Measurements from ENCODE around the gene FAM163A.
"Not testable (repeated sequence)": the region's sequence is repeated elsewhere in the genome, so short reads cannot be mapped to it uniquely, and the experiment has no call there.

Gene FAM163A

DNA sequence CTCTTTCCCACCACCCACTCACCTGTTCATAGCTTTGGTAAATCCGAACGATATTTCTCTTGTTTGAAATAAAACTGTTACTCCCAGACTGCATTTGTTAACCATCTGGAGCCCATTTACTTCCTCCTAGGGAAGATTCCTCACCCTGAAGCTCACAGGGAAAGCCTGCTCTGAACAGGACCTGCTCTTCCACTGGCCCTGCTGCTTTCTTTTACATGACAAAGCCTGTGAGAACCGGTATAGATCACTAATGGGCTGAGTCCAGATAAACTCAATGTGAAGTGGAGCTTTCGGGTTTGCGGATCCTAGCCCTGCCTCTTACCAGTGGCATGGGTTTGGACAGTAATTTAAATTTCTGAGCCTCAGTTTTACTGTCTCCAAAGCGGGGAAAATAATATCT, 45.2 kb downstream of the FAM163A start:
- DNase-seq (ENCODE audit: low spot score in 2 of 2) (no peak), ATAC-seq (ENCODE audit: low read depth) (no peak)
- no peaks in the 10 kb centered on the region for H3K9me3 Mint-ChIP-seq
- no peaks in the 10 kb centered on the region for H3K36me3 Mint-ChIP-seq
- H3K27me3 Mint-ChIP-seq: peaks cover 4% of the 10 kb centered on the region
- H3K4me3 Mint-ChIP-seq: no peak overlapping the region
- H3K4me1 Mint-ChIP-seq: no peaks in the 10 kb centered on the region
- no peak overlapping the region for H3K27ac Mint-ChIP-seq

DNA sequence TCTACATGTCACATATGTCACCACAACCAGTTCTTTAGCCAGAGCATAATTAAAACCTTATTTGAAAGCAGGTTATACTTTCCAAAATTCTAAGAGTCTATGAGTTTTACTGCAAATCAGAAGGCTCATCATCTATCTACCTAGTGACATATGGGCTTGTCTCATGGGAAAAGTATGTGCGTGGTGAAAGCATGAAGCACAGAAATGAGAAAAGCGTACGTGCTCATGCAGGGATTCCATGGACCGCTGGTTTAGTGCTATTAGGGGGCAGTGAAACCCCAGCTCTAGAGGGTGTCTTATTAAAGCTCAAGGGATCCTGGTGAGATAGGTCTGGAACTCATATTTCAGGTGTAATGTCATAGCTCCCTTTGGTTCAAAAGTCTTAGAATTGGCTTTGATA, 50.2 kb downstream of the FAM163A start:
- Mint-ChIP-seq H3K9me3 (no peaks in the 10 kb centered on the region), H3K4me1 (no peaks in the 10 kb centered on the region), H3K27ac (no peak overlapping the region), H3K36me3 (no peaks in the 10 kb centered on the region), H3K27me3 (peaks cover 4% of the 10 kb centered on the region), H3K4me3 (no peak overlapping the region)
- DNase-seq (ENCODE audit: low spot score in 2 of 2) (no peak), ATAC-seq (ENCODE audit: low read depth) (no peak)

DNA sequence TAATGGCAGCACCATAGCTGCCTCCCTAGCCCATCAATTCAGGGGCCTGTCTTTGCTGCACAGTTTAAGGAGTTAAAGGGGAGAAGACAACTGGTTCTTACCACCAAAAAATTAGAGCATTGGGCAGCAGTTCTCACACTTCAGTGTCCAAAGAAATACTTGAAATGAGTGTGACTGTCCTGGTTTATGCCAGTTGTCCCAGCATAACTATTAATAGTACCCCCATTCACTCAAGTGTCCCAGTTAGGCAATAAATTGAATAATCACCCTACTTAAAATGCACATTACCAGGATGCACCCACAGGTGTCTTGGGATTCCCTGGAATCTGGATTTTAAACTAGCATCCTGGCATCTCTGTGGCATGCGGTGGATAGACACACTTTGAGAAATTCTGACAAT, 51.1 kb downstream of the FAM163A start:
- ATAC-seq (ENCODE audit: low read depth) (no peak), DNase-seq (ENCODE audit: low spot score in 2 of 2) (no peak)
- no peak overlapping the region for H3K4me3 Mint-ChIP-seq
- H3K9me3 Mint-ChIP-seq: no peaks in the 10 kb centered on the region
- peaks cover 7% of the 10 kb centered on the region for H3K27me3 Mint-ChIP-seq
- H3K36me3 Mint-ChIP-seq: no peaks in the 10 kb centered on the region
- H3K27ac Mint-ChIP-seq: no peak overlapping the region
- no peaks in the 10 kb centered on the region for H3K4me1 Mint-ChIP-seq

DNA sequence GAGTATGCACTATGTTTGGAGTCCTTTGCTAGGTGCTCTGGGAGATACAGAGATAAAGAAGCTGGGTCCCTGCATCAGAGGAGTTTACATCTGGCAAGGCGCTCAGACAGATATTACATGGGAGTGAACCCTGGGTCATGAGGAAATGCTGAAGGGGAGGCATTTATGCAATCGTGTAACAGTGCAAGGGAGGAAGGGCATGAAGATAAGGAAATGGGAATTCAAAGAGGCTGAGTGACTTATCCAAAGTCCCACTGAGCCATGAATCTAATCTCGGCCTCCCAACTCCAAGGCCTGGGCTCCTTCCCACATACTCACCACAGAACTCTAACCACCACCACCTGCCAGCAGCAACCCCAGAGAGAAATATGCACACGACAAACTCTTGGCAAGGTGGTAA, 51.6 kb downstream of the FAM163A start:
- Mint-ChIP-seq H3K4me1 (no peaks in the 10 kb centered on the region), H3K4me3 (no peak overlapping the region), H3K27ac (no peak overlapping the region), H3K27me3 (peaks cover 11% of the 10 kb centered on the region), H3K36me3 (no peaks in the 10 kb centered on the region), H3K9me3 (no peaks in the 10 kb centered on the region)
- DNase-seq (ENCODE audit: low spot score in 2 of 2) (no peak), ATAC-seq (ENCODE audit: low read depth) (no peak)

DNA sequence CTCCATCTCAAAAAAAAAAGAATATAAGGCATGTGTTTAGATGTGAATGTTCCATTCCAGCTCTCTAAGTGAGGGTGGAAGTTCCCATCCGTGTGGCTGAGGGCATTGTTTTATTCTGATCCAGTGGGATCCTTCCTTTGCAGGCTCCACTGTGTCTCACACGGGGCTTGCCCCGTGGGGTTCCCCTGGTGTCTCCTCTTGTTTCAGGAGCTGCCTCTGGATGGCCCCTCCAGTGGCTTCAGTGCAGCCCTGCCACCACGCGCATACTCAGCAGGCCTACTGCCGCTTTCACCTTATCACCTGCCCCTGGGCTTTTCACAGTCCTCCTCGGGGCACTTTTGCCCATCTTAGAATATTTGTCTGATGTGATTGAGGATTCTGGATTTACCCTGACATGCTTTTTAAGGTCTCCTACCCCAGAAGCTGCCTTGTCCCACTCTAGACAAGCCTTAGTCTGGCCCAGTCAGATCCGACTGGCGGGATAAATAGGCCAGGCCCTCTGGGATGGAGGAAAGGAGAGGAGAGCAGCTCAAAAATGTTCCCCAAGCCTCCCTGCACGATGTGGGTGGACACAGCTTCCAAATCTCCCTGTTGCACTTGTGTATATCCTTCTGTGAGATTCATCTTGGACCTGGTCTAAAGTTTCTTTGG, 55.2 kb downstream of the FAM163A start:
- no peak overlapping the region for H3K27ac Mint-ChIP-seq
- peaks cover 18% of the 10 kb centered on the region for H3K27me3 Mint-ChIP-seq
- H3K36me3 Mint-ChIP-seq: no peaks in the 10 kb centered on the region
- ATAC-seq (ENCODE audit: low read depth): no peak
- H3K4me3 Mint-ChIP-seq: no peak overlapping the region
- H3K9me3 Mint-ChIP-seq: no peaks in the 10 kb centered on the region
- no peaks in the 10 kb centered on the region for H3K4me1 Mint-ChIP-seq
- DNase-seq (ENCODE audit: low spot score in 2 of 2): no peak

DNA sequence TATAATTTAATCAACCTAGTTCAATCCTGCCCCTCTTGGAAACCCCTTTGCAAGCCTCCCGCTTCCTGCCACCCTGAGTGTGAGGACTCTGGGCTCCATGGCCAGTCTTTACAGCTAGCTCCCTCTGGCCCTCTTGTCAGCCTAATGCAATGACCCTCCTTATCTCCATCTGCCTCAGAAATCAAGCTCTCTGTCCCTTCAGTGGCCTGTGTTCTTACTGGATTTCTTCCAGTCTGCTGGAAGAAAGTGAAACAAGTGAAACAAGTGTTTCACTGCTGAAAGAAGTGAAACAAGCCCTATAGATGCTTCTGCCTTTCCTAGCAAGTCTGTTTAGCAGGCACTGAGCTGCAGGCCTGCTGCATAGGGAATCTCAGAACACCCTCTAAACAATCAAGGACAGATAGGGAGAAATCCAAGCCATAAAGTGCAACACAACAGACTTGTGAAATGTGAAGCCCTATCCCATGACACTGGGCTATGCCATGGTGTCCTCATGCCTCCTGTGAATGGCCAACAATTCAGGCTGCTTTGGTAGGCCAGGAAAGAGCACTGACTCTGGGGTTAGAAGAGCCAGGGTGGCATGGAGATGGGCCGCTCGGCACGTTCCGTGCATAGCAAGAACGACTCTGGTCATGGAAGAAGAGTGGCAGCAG, 55.9 kb downstream of the FAM163A start:
- Mint-ChIP-seq H3K4me1 (no peaks in the 10 kb centered on the region), H3K27me3 (peaks cover 18% of the 10 kb centered on the region), H3K36me3 (no peaks in the 10 kb centered on the region), H3K9me3 (no peaks in the 10 kb centered on the region), H3K4me3 (no peak overlapping the region), H3K27ac (no peak overlapping the region)
- no peak for ATAC-seq (ENCODE audit: low read depth)
- DNase-seq (ENCODE audit: low spot score in 2 of 2): no peak

DNA sequence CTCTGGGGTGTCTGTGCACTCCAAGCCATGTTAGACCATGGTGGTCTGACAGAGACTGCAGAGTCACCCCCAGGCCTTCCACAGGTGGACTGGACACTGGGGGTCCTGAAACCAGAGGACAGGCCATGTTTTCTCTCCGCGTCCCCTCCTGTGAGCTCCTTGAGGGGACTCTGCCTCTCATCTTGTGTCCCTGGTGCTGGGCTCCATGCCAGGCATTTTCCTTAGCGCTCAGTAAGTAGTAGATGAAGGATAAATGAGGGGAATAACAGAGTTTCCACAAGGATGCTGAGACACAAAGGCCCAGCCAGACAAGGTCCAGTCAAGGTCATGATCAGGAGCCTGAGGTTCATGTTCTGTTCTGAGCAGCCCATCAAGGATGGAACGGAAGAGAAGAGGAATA, 57.4 kb downstream of the FAM163A start:
- no peak for DNase-seq (ENCODE audit: low spot score in 2 of 2)
- Mint-ChIP-seq H3K4me3 (no peak overlapping the region), H3K9me3 (no peaks in the 10 kb centered on the region), H3K27me3 (peaks cover 21% of the 10 kb centered on the region), H3K4me1 (no peaks in the 10 kb centered on the region), H3K27ac (no peak overlapping the region), H3K36me3 (no peaks in the 10 kb centered on the region)
- ATAC-seq (ENCODE audit: low read depth): no peak

DNA sequence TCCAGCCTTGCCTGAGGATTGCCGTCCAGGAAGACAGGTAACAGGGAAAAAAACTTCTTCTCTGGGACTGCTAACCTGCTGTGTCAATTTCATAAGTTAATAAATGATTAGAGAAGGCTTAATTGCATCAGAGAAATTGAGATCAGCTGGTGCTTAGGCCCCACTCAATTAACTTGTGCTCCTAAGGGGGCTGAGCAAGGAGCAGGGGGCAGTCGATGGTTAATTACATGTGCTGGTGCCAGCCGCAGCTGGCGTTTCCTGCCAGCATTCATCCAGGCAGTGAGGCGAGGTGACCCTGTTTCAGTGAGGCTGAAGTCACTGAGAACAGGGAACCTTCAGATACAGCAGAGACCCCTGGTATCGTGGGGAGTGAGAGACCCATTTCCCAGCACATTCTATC, 60.0 kb downstream of the FAM163A start:
- ATAC-seq (ENCODE audit: low read depth): no peak
- Mint-ChIP-seq H3K36me3 (no peaks in the 10 kb centered on the region), H3K4me3 (no peak overlapping the region), H3K4me1 (no peaks in the 10 kb centered on the region), H3K9me3 (no peaks in the 10 kb centered on the region), H3K27ac (no peak overlapping the region), H3K27me3 (peaks cover 19% of the 10 kb centered on the region)
- no peak for DNase-seq (ENCODE audit: low spot score in 2 of 2)

DNA sequence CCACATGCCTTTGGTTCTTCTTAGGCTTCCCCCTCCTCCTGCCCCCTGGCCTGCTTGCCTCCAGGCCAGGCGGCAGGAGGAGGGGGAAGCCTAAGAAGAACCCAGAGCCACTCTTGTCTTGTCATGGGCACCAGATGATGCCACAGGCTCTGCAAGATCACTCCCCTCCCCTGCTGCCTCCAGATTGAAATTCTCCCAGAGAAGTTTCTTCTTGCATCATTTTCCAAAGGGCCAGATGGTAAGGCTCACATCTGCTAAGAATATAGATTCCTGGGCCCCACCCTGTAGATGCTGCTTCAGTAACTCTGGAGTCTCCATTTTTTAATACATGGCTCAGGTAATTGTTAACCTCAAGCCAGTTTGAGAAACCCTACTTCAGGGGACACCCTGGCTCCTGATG, 60.8 kb downstream of the FAM163A start:
- Mint-ChIP-seq H3K9me3 (no peaks in the 10 kb centered on the region), H3K4me1 (no peaks in the 10 kb centered on the region), H3K27me3 (peaks cover 17% of the 10 kb centered on the region), H3K4me3 (no peak overlapping the region), H3K27ac (no peak overlapping the region), H3K36me3 (no peaks in the 10 kb centered on the region)
- DNase-seq (ENCODE audit: low spot score in 2 of 2) (no peak), ATAC-seq (ENCODE audit: low read depth) (no peak)

DNA sequence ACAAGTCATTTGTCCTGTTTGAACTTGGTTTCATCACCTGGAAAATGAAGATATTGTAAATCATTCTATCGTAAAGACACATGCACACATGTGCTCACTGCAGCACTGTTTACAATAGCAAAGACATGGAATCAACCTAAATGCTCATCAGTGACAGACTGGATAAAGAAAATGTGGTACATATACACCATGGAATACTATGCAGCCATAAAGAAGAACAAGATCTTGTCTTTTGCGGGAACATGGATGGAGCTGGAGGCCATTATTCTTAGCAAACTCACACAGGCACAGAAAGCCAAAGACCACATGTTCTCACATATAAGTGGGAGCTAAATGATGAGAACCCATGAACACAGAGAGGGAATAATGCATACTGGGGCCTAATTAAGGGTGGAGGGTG, 61.3 kb downstream of the FAM163A start:
- H3K27me3 Mint-ChIP-seq: peaks cover 12% of the 10 kb centered on the region
- not testable (repeated sequence) for ATAC-seq (ENCODE audit: low read depth); H3K9me3 Mint-ChIP-seq; H3K4me3 Mint-ChIP-seq; DNase-seq (ENCODE audit: low spot score in 2 of 2); H3K27ac Mint-ChIP-seq; H3K36me3 Mint-ChIP-seq; H3K4me1 Mint-ChIP-seq

DNA sequence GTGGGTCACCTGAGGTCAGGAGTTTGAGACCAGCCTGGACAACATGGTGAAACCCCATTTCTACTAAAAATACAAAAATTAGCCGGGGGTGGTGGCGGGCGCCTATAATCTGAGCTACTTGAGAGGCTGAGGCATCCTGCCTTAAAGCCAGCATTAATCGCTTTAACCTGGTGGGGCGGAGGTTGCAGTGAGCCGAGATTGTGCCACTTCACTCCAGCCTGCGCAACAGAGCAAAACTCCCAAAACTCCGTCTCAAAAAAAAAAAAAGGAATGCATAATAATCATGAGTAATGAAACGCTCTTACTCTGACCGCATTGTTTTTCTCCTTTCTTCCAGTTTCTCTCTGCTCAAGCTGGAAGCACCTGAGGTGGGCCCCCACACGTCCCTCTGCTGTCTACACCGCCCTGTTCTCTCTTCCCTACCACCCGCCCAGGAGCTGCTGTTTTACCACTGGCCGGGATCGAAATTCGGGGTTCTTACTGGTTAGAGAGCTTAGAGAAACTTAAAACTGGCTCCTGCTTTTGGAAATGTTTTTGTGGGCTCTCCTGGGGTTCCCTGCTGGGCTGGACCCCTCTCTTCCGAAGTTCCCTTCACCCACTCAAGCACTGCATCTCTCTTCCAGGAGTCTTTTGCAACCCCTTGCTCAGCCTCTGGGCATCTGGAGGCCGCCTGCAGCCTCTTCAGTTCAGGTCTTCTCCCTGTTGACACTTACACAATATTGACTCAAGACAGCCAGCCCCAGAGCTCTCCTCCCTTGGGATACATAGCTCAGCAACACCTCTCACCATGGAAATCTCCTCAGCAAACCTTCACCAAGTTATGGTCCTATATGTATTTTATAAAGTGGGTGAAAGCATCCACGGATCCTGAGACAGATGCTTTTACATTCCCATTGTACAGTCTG, 62.5 kb downstream of the FAM163A start:
- Mint-ChIP-seq H3K27me3 (peaks cover 14% of the 10 kb centered on the region), H3K27ac (no peak overlapping the region), H3K9me3 (no peaks in the 10 kb centered on the region), H3K4me3 (no peak overlapping the region), H3K4me1 (peaks cover 5% of the 10 kb centered on the region), H3K36me3 (no peaks in the 10 kb centered on the region)
- no peak for DNase-seq (ENCODE audit: low spot score in 2 of 2)
- no peak for ATAC-seq (ENCODE audit: low read depth)

DNA sequence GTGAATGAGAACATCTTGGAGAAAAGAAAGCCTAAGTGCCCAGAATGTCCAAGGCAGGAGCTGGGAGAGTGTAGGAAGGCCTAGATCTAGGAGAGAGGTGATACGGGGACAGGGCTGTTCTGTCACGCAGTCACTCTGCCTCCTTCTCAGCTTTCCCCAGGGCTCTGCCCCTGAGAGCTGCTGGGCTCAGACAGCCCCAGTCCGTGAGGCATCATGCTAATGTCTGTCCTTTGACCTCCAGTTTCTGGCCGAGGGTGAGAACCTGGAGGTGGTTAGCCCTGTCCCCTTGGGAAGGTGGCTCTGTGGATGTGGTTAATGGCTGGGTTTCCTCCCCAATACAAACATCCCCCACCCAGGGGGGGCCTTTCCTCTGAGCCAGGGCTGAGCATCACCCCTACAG, 63.2 kb downstream of the FAM163A start:
- H3K27ac Mint-ChIP-seq: no peak overlapping the region

DNA sequence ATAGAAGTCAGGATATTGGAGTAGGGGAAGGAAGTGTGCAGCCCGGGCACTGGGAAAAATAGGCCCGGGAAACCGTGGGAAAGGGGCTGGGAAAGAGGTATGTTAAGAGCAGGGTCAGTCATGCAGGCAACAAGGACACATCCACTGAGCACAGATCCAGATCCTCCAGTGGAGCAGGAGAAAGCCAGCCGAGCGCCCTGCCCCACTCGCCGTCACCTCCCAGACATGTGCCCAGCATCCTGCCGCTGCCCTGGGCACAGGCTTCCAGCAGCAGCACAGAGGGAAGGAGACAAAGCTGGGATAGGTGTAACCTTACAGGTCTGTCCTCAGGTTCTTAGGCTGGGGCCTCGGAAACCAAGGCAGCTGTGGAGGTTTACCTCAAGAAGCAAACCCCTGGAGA, 64.2 kb downstream of the FAM163A start:
- peaks cover 5% of the 10 kb centered on the region for H3K4me1 Mint-ChIP-seq
- H3K9me3 Mint-ChIP-seq: no peaks in the 10 kb centered on the region
- ATAC-seq (ENCODE audit: low read depth): no peak
- no peaks in the 10 kb centered on the region for H3K36me3 Mint-ChIP-seq
- no peak for DNase-seq (ENCODE audit: low spot score in 2 of 2)
- no peak overlapping the region for H3K27ac Mint-ChIP-seq
- H3K27me3 Mint-ChIP-seq: peaks cover 16% of the 10 kb centered on the region
- H3K4me3 Mint-ChIP-seq: no peak overlapping the region

More for the DNA sequence above, 63.2 kb downstream of the FAM163A start:
- Mint-ChIP-seq H3K27me3 (peaks cover 15% of the 10 kb centered on the region), H3K36me3 (no peaks in the 10 kb centered on the region), H3K9me3 (no peaks in the 10 kb centered on the region), H3K4me1 (peaks cover 5% of the 10 kb centered on the region), H3K4me3 (no peak overlapping the region)
- no peak for ATAC-seq (ENCODE audit: low read depth)
- DNase-seq (ENCODE audit: low spot score in 2 of 2): no peak

DNA sequence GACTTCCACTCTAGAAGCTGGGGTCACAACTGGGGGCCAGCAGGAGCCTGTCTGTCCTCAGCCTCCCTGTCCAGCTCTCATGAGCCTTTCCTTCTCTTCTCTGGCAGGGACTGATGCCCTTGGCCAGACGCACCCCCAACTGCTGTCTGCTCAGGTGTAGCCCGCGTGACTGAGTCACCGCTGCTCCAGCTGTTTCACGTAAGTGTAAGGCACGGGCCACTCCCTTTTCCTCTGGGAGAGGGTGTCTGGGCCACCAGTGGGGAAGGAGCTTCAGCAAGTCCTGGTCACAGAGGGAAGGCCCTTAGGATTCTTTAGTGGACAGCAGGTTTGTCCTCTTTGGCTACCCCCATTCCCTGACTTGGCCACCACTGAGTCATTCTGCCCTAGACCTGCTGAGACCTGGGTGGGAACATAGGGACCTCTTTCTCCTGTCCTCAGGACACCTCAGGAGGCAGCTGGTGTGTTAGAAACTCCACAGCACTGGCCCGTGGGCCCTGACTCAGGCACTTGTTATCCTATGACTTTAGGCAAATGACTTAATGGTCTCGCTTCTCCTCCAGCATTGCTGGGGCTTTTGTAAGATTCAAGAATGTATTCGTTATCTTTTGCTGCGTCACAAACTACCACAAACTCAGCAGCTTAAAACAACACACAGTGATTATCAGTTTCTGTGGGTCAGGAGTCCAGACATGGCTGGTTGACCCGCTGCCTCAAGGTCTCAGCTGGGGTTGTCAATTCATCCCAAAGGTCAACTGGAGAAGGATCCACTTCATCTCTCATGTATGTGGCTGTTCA, 64.8 kb downstream of the FAM163A start:
- no peaks in the 10 kb centered on the region for H3K9me3 Mint-ChIP-seq
- no peak overlapping the region for H3K4me3 Mint-ChIP-seq
- ATAC-seq (ENCODE audit: low read depth): no peak
- peaks cover 18% of the 10 kb centered on the region for H3K27me3 Mint-ChIP-seq
- peaks cover 5% of the 10 kb centered on the region for H3K4me1 Mint-ChIP-seq
- no peaks in the 10 kb centered on the region for H3K36me3 Mint-ChIP-seq
- DNase-seq (ENCODE audit: low spot score in 2 of 2): no peak
- H3K27ac Mint-ChIP-seq: no peak overlapping the region

All from memory B cell (primary cell).